C4-2B (cell line): ENCODE measurements around the gene RELN.

ENCODE experiments used
- ZFX ChIP-seq: fragments of 450-650 bp; IDR thresholded peaks from 2 replicates; pipeline ENCODE4 v1.6.1; 2017
- TF ChIP-seq, protein P1 (sequence below): fragments of 450-650 bp; conservative IDR thresholded peaks from 2 replicates; pipeline ENCODE4 v1.5.1; 2017; ENCODE audit warnings: mild to moderate bottlenecking

GRCh38 chr7:103762065-103762760 lies 227.2 kb downstream of the RELN start:
- TF ChIP-seq, protein P1, sequence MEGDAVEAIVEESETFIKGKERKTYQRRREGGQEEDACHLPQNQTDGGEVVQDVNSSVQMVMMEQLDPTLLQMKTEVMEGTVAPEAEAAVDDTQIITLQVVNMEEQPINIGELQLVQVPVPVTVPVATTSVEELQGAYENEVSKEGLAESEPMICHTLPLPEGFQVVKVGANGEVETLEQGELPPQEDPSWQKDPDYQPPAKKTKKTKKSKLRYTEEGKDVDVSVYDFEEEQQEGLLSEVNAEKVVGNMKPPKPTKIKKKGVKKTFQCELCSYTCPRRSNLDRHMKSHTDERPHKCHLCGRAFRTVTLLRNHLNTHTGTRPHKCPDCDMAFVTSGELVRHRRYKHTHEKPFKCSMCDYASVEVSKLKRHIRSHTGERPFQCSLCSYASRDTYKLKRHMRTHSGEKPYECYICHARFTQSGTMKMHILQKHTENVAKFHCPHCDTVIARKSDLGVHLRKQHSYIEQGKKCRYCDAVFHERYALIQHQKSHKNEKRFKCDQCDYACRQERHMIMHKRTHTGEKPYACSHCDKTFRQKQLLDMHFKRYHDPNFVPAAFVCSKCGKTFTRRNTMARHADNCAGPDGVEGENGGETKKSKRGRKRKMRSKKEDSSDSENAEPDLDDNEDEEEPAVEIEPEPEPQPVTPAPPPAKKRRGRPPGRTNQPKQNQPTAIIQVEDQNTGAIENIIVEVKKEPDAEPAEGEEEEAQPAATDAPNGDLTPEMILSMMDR = no peak
- TF ChIP-seq ZFX = no peak
